Retina (tissue), 1 donor: ENCODE measurements around the gene FAM174B.

Source experiments
- DNase-seq: peaks from one replicate; pipeline ENCODE4 v3.0.0-alpha.2; 2016

The FAM174B gene

DNA sequence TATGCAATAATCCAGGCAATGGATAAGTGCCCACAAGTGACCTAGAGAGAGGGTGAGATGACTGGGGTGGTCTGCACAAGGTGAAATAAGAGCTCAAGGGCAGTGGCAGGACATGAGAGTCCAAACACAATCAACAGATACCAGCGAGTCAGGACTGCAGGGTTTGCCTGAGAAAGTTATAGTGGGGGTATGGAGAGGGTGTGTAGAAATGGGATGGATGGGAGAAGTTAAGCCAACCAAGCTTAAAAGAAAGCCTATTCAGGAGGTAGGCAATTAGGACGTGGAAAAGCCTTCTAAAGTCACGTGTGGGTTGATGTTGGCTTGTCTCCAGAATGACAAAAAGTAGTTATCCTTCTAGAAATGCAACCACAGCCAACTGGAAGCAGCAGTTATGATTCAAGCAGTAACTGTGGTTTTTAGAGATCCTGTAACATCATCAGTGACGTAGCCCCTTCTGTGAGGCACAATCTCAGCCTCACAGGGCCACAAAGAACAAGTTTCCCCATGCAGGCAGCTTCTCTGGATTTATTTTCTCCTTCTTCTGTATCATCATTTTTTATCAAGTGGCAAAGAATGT lies 56.1 kb downstream of the FAM174B start:
- DNase-seq = no peak

DNA sequence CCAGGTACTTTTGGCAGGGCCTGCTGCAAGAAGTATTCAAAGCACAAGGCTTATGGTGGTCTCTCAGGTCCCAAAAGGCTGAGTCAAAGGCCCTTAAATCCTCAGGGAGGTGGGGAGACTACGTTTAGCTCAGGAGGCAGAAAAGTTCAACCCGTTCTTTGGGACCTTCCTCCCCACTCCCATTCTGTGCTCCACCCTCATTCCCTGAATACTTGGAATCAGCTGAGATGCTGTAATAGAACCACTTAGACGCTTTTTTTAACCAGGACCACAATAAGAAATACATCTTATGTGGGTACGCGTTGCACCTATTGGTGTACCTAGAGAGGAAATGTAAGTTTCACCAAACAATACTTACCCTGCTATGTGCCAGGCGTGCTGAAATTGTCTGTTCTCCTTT lies 58.0 kb downstream of the FAM174B start:
- no peak for DNase-seq

DNA sequence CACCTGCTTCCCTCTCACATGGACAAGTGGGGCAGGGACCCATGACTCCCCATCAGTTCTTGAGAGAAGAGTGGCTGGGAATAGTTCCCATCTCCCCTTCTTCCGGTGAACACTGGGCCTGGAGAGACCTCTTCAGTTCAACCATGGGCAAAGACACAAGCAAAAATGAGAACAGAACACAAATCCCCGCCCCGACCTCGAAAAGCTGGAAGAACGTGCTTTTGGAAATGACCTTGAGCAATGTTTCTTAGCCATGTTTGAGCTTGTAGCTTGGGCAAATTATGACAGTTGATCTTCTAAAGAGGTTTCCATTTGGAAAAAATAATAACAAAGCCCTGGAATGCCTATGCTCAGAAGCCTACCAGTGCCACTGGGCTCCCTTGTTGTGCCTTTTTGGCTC lies 59.0 kb downstream of the FAM174B start:
- no peak for DNase-seq

DNA sequence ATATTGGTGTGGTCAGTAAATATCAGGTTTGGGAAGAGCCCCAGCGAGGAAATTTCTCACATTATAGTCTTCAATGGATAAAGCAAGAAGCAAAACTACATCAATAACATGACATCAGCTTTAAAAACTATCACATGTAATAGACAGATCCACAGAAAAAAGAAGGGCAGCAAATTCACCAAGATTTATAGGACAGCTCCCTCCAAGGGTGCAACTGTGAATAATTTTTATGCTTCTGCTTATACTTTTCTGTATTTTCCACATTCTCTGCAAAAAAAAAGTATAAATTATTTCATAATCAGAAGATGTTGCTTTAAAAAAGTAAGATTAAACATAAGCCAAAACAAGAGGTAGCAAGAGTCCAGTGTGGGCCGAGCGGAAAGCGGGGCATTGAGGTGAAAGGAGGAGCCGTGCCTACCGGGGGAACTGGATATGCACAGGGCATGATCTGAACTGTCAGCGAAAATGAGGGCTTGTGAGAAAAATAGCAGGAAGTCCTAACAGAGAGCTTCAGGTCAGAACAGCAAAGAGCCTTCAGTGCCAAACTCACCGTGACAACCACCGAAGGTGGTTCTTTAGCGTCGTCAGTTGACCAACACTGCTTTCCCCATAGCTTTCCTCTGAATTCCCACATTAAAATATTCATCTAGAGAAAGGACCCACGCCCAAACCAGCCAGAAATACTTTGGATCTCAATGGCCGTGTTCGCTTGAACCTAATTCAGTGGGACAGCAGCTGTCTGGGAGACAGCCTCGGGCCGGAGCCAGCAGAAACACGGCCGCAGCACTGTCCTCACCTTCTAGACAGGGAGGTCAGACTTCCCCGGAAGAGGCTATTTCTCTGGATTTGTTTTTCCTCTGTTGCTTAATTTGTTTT lies 59.8 kb downstream of the FAM174B start:
- peak; percentile 78 for DNase-seq

DNA sequence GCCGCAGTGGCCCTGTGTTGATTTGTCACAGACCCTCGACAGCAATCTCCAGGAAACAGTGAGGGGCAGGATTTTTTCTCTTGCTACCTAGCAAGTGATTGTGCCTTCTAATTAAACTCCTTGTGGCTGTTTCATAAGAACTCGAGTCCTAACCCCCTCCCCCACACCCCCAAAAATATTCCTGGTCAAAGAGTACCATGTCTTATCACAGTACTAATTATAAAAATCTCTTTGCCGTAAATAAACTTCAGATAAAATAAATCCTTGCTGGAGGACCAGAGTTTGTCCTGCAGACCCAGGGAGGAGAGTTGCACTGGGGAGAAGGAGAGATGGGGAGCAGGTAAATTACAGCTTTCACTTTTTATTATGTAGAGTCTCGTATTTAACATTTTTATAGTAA lies 64.3 kb downstream of the FAM174B start:
- no peak for DNase-seq

DNA sequence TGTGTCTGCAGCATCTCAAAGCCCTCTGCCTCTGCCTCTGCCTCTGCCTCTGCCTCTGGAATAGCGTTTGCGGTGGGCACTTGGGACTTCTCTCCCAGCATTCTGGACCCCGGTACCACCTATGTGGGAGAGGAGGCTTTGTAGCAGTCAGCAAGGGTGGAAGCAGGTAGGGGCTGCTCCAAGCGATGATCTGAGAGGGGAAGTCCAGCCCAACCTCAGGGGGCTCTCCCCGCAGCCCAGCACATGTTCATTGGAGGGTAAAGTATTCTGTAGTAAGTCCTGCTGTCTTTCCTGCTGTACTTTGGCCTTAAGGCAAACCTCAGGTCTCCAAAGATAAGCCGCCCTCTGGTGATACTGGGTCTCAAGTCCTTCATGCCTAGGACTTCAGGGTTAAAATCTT lies 68.6 kb downstream of the FAM174B start:
- no peak for DNase-seq

DNA sequence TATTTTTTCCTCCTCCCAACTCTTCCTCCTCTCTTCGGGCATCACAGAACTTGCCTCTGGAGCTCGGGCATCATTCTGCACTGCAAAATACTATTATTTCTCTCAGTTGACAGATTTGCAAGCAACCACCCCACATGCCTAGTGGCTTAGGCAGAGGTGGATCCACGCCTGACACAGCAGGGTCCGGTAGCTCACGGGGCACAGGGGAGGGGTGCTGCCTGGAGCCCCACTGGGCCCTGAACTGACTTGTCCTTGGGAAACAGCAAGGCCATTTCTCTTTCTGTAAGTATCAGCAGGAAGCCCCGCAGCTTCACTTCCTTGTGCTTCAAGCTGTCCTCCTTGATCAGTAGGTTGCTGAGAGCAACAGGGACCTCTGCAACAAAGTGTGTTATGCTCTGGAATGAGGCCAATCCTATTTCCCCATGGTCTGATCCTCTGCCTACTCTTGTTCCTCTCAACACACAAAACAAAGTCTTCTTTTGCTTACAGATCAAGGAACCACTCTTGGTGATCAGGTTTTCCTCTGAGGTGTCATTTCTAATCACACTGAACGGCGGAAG lies 69.1 kb downstream of the FAM174B start:
- peak; percentile 26 for DNase-seq

DNA sequence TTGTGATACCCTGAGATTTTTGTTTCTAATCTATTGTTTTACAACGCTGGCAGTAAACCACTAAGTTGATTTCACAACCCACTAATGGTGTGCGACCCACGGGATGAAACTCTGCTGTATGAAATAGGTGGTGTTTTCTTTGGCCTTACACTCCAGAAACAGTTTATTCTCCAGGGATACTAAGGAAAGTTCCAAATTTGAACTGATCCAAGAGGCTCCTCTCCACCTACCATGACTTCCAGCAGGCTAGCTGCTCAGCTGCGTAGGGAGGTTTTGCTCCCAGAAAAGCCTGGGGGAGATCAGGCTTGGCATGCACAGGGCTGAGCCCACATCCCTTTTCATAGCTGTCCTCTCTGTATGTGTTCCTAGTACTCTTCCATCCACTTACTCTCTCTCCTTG lies 71.5 kb downstream of the FAM174B start:
- no peak for DNase-seq

DNA sequence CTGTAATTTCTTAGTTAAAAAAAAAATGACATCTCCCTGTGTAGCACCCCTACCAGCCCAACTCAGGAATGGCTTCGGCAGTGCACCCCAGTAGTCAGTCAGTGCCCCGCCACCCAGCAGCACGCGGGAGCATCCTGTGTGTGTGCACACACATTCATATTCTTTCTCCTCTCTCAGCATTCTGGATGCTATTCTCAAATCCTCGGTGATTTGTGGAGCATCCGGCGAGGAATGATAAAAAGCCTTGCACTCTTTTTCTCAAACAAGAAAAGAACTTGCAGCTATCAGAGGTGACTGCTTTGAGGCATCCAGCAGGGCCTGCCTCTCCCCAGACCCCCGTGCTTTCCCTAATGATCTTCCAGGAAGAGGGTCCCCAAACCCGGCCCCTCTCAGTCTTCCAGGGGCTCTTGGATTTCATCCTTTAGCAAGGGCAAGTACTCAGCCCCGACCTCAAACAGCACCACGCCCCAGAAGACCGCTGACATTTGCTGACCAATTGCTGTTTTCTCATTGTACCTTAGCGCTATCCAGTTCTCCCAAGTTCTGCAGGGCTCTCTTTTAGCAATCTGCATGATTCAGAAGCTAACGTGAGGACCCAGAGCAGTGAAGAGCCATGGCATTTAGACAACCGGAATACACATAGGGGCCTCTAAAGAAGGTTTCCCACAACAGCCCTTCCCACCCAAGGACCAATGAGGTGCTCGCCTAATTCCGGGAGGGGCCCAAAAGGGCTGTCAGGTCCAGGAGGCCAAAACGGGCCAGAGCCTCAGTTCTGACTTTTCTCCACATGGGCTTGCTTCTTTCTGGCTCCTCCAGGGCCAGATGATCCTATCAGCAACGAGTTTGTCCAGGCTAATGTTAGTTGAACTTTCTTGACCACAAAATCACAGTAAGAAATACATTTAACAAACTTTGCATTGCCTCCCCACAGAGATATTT lies 72.2 kb downstream of the FAM174B start:
- no peak for DNase-seq

DNA sequence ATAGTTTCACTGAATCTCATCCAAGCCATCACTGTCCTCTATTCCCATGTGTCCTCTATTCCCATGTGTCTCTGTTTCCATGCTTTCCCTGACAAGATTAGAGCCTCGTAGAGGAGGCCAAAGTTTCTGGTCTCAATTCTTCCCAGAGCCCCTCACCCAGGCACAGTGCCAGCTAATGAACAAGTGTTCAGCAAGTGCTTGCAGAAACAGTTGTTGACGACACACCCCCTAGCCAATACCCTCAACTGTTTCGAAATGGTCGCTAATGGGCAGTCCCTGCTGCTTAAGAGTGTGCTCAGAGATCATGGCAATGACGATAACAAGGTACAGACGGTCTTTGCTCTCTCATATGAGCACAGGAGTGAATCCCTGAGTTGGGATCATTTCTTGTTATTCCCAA lies 73.4 kb downstream of the FAM174B start:
- no peak for DNase-seq

DNA sequence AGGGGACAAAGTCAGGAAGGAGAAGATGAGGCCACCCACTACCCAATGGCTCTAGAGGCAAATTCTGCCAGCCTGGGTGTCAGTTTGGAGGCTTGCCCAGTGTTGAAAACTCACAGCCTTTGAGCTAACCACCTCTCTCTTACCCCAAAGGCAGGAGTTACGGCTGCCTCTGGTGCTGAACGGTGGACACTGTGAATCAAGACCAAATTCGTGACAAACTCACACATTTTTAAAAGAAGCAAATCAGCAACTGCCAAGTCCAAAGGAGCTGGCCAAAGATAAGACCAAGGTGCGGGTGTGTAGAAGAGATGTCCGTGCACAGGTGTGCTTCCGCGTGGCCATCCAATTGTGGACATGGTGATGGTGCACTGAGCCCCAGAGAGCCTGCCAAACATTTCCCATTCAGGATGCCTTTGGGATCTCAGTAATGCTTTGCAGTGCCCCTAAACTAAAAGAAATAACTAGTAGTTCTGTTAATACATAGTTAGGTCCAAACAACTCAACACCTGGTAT lies 74.6 kb downstream of the FAM174B start:
- DNase-seq = no peak

DNA sequence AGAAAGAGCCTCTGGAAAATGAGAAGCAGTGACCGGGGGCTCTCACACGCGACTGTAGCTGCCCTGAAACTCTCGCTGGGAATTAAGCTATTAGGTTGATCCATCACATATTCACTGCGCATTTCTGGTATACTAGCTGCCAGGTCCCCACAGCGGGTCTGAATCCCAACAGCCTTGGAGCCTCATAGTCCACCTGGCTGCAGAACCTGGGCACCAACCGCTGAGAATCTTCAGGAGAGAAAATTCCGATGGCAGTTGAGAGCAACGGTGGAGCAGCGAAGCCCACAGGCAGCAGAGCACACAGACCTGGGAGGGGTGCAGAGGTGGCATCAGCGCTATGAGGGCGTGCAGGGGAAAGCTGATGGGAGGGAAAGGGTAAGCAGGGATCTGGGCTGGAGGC lies 75.1 kb downstream of the FAM174B start:
- no peak for DNase-seq

DNA sequence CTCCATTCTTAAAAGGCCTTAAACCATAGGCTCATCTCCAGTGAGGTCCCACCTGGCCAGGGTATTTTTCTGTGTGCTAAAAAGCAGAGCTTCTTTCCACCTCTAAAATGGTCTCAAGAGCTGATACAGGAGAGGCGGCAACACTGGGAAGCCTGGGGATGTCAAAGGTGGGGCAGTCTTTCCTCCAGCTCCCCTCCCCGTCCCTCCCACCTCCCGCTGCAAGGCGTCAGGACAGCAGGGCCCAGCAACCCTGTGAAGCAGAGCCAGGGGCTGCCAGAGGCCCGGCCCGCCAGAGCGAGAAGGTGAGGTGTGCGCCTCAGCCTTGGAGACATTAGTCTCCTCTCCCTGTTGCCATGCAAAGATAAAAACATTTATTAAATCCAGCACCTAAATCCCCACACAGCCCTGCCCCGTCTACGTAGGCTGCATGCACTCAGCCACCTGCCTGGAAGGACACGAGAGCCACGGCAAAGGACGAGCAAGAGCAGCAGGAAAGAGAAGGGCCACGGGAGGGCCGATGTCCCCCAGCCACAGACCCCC lies 75.6 kb downstream of the FAM174B start:
- no peak for DNase-seq

DNA sequence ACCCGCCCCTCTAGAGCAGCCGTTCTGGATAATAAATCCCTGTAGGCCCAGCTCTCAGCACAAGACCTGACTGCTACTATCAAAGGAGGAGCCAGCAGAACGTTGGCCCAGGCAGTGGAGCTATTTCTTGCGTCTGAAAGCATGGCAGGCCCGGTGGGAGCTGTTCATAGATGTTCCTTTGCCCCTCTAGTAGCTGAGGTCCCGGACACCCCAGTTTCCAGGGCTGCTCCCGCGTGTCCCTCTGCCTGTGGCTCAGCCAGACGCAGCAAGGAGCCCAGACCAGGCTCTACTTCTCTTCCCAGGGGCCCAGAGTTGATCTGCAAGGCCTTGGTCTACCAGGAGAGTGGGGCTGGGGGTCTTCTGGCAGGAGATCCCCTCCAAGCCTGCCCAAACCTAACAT lies 76.1 kb downstream of the FAM174B start:
- no peak for DNase-seq

DNA sequence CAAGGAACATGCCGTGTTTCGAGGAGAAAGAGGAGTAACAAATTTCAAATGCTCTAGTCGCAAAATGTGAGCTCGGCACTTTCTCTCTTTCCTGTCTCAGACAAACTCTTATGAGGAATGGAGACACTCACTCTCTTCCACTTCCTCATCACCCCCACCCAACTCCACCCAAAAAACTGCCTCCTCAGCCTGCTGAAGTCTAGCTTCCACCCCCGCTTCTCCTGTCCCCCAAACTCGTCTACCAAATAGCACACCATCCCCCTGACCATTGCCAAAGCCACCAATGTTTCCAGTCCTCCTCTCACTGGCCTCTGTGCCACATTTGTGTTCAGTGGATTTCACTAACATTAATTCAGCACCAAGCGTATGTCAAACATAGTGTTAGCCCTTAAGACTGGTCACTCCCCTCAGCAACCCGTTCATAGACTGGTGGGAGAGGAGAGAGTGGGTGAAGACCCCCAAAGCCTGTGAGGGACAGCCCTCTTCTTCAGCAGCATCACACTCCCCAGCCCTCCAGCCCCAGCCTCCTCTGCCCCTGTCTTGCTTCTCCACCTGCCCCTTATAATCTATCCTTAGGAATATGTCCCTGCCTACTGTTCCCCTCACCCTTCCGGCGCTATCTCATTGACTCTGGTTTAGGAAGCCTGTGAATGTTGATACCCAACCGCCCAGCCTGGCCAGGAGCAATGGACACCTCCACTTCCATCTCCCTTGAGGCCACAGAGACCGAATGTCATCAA lies 77.3 kb downstream of the FAM174B start:
- no peak for DNase-seq

DNA sequence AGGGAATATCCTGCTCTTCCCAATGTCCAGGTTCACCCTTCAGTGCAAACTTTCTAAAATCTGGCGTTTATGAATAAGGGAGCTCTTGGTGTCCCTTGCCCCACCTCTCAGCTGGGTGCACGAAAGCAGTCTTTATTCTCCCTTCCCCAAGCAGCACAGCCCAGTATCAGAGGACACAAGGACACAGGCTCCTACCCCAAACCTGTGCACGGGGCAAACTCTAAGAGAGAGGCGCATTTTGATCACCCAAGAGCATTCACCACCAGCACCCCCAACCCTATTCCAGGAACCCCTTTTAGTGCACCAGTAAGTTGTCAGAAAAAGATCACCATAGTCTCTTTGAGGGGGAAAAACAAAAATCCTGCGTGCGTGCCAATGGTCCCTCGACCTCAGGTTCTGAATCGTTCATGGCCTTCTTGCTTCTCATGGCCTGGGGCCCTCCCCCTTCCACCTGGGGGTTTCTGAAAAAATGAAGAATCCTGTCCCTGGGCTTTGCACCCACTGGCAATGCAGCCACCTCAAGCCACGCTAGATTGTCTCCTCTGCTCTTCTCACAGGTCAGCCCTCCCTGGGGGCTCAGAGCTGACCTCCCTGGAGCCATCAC lies 78.9 kb downstream of the FAM174B start:
- DNase-seq = no peak

DNA sequence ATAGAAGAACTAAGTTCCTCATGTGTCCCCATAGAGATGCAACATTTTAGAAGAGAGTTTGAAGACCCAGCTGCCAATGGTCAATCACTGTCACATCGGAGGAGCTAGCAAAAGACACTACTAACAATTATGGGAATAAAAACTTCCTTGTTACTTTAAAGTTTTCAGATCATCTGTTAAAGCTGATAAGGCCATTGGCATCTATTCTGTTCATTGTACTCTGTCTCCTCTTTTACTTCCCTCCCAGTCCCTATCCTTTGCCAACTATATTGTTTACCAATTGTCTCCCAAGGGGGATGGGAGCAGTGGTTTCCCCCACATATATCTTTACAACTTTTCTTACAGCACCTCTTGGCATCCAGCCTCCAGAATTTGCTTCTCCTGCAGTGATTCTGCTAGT lies 81.0 kb downstream of the FAM174B start:
- no peak for DNase-seq

DNA sequence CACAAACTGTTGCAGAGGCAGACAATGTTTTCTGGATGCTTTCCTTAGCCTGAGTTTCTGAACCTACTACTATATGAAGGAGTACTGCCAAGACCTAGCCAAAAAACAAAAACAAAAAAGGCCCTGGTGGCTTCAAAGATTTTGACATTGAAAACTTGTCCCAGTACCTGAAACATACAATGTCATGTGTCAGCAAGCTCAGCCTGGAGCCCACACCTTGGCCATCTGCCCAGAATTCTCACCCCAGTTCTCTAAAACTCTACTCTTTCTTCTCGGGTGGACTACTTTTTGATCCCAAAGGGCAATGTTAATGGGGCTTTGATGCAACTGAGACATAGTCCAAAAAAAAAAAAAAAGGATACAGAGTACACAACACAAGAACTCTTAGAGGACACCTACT lies 81.4 kb downstream of the FAM174B start:
- no peak for DNase-seq

DNA sequence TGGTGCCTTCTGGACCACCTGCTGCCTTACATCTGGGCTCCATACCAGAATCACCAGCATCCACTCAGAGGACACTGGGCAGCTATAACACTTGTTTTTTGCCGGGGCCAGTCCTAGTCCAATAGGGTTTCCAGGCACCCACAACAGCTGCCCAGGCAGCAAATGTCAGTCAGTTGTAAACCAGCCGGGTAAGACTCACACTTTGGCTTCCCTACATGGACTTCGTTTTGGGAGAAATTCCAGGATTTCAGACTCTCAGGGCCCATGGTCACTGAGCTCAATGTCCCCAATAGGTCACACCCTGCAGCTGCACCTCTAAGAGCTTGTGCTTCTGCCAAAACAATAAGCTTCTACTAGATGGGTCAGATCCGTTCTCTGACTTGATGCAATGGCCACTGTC lies 83.8 kb downstream of the FAM174B start:
- no peak for DNase-seq

DNA sequence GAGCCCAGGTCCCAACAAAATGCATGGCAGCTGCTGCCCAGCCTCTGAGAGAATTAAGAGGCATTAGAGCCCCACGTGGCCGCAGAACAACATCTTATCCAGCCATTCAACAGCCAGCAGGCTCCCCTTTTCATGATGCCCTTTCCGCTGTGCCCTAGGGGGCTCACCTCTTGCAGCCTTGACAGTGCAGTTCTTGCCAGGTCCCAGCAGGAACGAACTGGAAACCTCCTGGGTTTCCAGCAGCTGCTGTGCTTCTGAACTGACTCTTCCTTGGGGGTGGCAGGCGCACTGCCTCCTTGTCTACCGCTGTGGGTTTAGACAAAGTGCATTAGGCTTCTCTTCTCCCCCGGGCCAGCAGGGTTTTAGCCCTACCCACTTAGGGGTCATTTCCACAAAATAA lies 85.2 kb downstream of the FAM174B start:
- DNase-seq = no peak

DNA sequence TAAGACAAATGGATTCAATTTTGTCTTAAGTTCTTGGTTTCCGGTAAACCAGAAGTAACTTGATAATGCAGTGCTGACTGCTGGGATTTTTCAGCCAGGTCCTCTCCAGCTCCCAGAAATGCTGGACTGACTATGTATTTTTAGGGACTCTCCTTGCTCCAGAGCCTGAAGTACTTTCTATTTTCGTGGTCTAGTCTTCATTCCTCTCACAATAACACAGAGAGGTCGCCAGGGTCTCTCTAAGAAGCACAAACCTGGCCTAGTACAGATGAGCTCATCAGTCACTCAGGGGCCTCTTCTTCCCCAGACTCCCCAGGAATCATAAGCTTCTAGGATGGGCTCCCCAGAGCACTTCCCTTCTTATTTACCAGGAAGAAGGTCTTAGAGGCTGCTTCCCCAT lies 85.8 kb downstream of the FAM174B start:
- no peak for DNase-seq
